Measurements from ENCODE around the gene TRAPPC2L. TPM values are rescaled to one million over a fixed set of nuclear protein-coding genes. Genes with fewer than 3 reads are reported as not detected.

TRAPPC2L gene
- total and polyA plus RNA-seq, 2 experiments from 2014 or later: 59.3 to 167 TPM

DNA sequence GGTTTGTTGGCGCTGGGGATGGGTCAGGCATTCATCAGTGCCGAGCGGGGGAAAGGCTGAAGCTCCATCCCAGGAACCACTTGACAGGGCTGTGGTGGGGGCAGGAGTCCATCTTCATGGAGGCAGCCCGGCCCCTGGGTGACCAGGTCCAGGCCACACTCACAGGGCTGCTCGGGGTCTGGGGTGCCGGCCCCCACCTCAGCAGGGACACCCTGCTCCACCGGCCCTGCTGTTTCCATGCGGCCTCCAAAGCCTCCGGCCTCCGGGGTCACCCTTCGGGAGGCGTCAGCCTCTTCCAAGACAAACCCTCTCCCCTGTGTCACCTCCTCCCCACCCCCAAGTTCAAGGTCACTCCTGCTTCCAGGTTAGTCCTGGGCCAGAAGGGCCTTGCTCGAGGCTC, 22.3 kb upstream of the TRAPPC2L start (continued):
- TF ChIP-seq, protein P1, sequence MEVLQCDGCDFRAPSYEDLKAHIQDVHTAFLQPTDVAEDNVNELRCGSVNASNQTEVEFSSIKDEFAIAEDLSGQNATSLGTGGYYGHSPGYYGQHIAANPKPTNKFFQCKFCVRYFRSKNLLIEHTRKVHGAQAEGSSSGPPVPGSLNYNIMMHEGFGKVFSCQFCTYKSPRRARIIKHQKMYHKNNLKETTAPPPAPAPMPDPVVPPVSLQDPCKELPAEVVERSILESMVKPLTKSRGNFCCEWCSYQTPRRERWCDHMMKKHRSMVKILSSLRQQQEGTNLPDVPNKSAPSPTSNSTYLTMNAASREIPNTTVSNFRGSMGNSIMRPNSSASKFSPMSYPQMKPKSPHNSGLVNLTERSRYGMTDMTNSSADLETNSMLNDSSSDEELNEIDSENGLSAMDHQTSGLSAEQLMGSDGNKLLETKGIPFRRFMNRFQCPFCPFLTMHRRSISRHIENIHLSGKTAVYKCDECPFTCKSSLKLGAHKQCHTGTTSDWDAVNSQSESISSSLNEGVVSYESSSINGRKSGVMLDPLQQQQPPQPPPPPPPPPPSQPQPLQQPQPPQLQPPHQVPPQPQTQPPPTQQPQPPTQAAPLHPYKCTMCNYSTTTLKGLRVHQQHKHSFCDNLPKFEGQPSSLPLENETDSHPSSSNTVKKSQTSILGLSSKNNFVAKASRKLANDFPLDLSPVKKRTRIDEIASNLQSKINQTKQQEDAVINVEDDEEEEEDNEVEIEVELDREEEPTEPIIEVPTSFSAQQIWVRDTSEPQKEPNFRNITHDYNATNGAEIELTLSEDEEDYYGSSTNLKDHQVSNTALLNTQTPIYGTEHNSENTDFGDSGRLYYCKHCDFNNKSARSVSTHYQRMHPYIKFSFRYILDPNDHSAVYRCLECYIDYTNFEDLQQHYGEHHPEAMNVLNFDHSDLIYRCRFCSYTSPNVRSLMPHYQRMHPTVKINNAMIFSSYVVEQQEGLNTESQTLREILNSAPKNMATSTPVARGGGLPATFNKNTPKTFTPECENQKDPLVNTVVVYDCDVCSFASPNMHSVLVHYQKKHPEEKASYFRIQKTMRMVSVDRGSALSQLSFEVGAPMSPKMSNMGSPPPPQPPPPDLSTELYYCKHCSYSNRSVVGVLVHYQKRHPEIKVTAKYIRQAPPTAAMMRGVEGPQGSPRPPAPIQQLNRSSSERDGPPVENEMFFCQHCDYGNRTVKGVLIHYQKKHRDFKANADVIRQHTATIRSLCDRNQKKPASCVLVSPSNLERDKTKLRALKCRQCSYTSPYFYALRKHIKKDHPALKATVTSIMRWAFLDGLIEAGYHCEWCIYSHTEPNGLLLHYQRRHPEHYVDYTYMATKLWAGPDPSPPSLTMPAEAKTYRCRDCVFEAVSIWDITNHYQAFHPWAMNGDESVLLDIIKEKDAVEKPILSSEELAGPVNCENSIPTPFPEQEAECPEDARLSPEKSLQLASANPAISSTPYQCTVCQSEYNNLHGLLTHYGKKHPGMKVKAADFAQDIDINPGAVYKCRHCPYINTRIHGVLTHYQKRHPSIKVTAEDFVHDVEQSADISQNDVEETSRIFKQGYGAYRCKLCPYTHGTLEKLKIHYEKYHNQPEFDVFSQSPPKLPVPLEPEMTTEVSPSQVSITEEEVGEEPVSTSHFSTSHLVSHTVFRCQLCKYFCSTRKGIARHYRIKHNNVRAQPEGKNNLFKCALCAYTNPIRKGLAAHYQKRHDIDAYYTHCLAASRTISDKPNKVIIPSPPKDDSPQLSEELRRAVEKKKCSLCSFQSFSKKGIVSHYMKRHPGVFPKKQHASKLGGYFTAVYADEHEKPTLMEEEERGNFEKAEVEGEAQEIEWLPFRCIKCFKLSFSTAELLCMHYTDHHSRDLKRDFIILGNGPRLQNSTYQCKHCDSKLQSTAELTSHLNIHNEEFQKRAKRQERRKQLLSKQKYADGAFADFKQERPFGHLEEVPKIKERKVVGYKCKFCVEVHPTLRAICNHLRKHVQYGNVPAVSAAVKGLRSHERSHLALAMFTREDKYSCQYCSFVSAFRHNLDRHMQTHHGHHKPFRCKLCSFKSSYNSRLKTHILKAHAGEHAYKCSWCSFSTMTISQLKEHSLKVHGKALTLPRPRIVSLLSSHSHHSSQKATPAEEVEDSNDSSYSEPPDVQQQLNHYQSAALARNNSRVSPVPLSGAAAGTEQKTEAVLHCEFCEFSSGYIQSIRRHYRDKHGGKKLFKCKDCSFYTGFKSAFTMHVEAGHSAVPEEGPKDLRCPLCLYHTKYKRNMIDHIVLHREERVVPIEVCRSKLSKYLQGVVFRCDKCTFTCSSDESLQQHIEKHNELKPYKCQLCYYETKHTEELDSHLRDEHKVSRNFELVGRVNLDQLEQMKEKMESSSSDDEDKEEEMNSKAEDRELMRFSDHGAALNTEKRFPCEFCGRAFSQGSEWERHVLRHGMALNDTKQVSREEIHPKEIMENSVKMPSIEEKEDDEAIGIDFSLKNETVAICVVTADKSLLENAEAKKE (CRISPR knock-in tag; IDR thresholded peaks at IDR 0.05): no peak
- no peak for TF ChIP-seq EZH2 (IDR thresholded peaks at IDR 0.05; ENCODE audit: low read depth, unreplicated experiment)
- TF ChIP-seq, protein P2, sequence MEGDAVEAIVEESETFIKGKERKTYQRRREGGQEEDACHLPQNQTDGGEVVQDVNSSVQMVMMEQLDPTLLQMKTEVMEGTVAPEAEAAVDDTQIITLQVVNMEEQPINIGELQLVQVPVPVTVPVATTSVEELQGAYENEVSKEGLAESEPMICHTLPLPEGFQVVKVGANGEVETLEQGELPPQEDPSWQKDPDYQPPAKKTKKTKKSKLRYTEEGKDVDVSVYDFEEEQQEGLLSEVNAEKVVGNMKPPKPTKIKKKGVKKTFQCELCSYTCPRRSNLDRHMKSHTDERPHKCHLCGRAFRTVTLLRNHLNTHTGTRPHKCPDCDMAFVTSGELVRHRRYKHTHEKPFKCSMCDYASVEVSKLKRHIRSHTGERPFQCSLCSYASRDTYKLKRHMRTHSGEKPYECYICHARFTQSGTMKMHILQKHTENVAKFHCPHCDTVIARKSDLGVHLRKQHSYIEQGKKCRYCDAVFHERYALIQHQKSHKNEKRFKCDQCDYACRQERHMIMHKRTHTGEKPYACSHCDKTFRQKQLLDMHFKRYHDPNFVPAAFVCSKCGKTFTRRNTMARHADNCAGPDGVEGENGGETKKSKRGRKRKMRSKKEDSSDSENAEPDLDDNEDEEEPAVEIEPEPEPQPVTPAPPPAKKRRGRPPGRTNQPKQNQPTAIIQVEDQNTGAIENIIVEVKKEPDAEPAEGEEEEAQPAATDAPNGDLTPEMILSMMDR (conservative IDR thresholded peaks at IDR 0.05; ENCODE audit: low read depth in 2 of 2): no peak
- no peak for TF ChIP-seq NANOG (IDR thresholded peaks at IDR 0.05; ENCODE audit: borderline replicate concordance)

DNA sequence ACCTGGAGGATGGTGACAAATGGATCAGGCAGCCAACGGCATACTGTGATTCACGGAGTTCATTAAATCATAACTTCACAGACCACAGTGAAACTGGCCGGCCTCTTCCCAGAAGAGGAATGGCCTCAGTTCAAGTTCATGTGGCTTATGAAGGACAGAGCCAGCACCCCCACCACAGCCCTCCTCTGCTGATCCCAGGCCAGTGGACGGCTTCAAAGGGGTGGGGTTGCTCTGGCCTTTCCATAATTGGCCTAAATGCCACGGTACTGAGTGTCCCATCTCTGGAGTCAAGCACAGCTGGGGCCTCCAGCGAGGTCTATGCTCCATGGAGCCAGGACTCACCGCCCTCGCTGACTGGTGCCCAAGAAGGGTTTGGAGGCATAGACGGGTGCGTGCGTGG, 21.5 kb upstream of the TRAPPC2L start:
- Histone ChIP-seq H3K4me1 (ENCODE audit: insufficient read depth) (no peaks in the 10 kb centered on the region), H3K9me2 (ENCODE audit: insufficient read depth) (no peaks in the 10 kb centered on the region), H2AFZ (no peak overlapping the region), H4K20me1 (replicated peaks; ENCODE audit: insufficient read depth) (no peaks in the 10 kb centered on the region), H3K4me2 (no peak overlapping the region), H3K27me3 (ENCODE audit: insufficient read depth) (no peaks in the 10 kb centered on the region), H3F3A (replicated peaks; ENCODE audit: low read depth) (no peaks in the 10 kb centered on the region), H3K36me3 (ENCODE audit: insufficient read depth) (no peaks in the 10 kb centered on the region; the same call in 1 of the 2 replicates), H3K79me2 (replicated peaks; ENCODE audit: insufficient read depth) (no peaks in the 10 kb centered on the region), H3K27ac (ENCODE audit: low read depth) (no peak overlapping the region), H3K4me3 (no peak overlapping the region)
- H3K4me1 Mint-ChIP-seq: no peaks in the 10 kb centered on the region
- H3K27ac Mint-ChIP-seq: no peak overlapping the region
- ATAC-seq: no peak
- H3K4me3 Mint-ChIP-seq: no peak overlapping the region
- peaks cover 8% of the 10 kb centered on the region for H3K27me3 Mint-ChIP-seq (ENCODE audit: insufficient read depth, low read depth, poor library complexity)
- peaks cover 8% of the 10 kb centered on the region for H3K36me3 Mint-ChIP-seq (ENCODE audit: low read depth)
- no peaks in the 10 kb centered on the region for H3K9me3 Mint-ChIP-seq
- DNase-seq (ENCODE audit: low spot score): no peak
- no peak for TF ChIP-seq EZH2 (IDR thresholded peaks at IDR 0.05; ENCODE audit: low read depth, unreplicated experiment)
- no peak for TF ChIP-seq STAT1 (IDR thresholded peaks at IDR 0.05; ENCODE audit: unreplicated experiment)
- TF ChIP-seq NANOG (IDR thresholded peaks at IDR 0.05; ENCODE audit: borderline replicate concordance): no peak
- TF ChIP-seq, protein P1 (CRISPR knock-in tag; IDR thresholded peaks at IDR 0.05): no peak
- TF ChIP-seq ZNF331 (CRISPR knock-in tag; IDR thresholded peaks at IDR 0.05; ENCODE audit: low read depth): no peak
